ENCODE results near the gene SLC26A1. TPM values are rescaled to one million over a fixed set of nuclear protein-coding genes. Genes with fewer than 3 reads are reported as not detected.

SLC26A1 gene, protein sequence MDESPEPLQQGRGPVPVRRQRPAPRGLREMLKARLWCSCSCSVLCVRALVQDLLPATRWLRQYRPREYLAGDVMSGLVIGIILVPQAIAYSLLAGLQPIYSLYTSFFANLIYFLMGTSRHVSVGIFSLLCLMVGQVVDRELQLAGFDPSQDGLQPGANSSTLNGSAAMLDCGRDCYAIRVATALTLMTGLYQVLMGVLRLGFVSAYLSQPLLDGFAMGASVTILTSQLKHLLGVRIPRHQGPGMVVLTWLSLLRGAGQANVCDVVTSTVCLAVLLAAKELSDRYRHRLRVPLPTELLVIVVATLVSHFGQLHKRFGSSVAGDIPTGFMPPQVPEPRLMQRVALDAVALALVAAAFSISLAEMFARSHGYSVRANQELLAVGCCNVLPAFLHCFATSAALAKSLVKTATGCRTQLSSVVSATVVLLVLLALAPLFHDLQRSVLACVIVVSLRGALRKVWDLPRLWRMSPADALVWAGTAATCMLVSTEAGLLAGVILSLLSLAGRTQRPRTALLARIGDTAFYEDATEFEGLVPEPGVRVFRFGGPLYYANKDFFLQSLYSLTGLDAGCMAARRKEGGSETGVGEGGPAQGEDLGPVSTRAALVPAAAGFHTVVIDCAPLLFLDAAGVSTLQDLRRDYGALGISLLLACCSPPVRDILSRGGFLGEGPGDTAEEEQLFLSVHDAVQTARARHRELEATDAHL
- total RNA-seq: 0.72 to 1.6 TPM (median 0.75 TPM) in 3 replicates
- long read RNA-seq, partial matches to known transcripts: 0 of 1 reads
- long read RNA-seq, other reads (novel, unspliced or antisense): 1 of 1 reads

- H3K27ac Mint-ChIP-seq (ENCODE audit: unreplicated experiment): no peak within 1 kb of the TSS
- H3K4me1 Mint-ChIP-seq (ENCODE audit: low read depth): peaks cover 10% of the 10 kb centered on the region
- no peak within 1 kb of the TSS for H3K4me3 Mint-ChIP-seq (ENCODE audit: unreplicated experiment)
Observed at GRCh38 chr4:993111-994029, at the start of gene SLC26A1. TSS of gene SLC26A1 (minus strand) at chr4:993404. CDS start at chr4:991703, 1,701 bp downstream.

DNA sequence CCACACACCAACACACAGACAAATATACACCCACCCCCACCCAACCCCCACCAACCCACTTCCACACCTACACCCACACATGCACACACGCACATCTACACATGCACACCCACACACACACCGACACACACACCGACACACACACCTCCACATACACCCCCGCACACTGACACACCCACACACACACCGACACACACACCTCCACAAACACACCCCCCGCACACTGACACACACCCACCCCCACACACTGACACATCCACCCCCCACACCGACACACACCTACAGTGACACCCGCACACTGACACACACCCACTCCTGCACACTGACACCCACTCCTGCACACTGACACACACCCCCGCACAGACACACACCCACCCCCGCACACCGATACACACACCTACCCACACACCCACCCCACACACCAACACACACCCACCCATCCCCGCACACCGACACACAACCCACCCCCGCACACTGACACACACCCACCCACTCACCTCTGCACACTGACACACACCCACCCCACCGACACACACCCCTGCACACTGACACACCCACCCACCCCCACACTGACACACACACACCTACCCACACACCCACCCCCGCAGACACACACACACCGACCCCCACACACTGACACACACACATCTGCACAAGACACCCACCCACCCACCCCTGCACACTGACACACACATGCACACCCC lies 49.3 kb upstream of the SLC26A1 start:
- TF ChIP-seq, protein P1, sequence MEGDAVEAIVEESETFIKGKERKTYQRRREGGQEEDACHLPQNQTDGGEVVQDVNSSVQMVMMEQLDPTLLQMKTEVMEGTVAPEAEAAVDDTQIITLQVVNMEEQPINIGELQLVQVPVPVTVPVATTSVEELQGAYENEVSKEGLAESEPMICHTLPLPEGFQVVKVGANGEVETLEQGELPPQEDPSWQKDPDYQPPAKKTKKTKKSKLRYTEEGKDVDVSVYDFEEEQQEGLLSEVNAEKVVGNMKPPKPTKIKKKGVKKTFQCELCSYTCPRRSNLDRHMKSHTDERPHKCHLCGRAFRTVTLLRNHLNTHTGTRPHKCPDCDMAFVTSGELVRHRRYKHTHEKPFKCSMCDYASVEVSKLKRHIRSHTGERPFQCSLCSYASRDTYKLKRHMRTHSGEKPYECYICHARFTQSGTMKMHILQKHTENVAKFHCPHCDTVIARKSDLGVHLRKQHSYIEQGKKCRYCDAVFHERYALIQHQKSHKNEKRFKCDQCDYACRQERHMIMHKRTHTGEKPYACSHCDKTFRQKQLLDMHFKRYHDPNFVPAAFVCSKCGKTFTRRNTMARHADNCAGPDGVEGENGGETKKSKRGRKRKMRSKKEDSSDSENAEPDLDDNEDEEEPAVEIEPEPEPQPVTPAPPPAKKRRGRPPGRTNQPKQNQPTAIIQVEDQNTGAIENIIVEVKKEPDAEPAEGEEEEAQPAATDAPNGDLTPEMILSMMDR (IDR thresholded peaks at IDR 0.05): no peak
- Mint-ChIP-seq H3K27ac (ENCODE audit: unreplicated experiment) (peak overlapping the region; percentile 92), H3K36me3 (ENCODE audit: low read depth) (no peaks in the 10 kb centered on the region), H3K4me3 (ENCODE audit: unreplicated experiment) (no peak overlapping the region), H3K9me3 (ENCODE audit: low read depth) (no peaks in the 10 kb centered on the region), H3K27me3 (ENCODE audit: low read depth) (no peaks in the 10 kb centered on the region), H3K4me1 (ENCODE audit: low read depth) (peaks cover 67% of the 10 kb centered on the region)
- DNase-seq (ENCODE audit: low spot score): no peak

More at GRCh38 chr4:993111-994029, at the start of gene SLC26A1:
- Mint-ChIP-seq H3K9me3 (ENCODE audit: low read depth) (no peaks in the 10 kb centered on the region), H3K27me3 (ENCODE audit: low read depth) (no peaks in the 10 kb centered on the region), H3K36me3 (ENCODE audit: low read depth) (peaks cover 1% of the 10 kb centered on the region)
- TF ChIP-seq, protein P1 (IDR thresholded peaks at IDR 0.05): no peak
- no peak for DNase-seq (ENCODE audit: low spot score)

GRCh38 chr4:1041936-1042330 lies 48.7 kb upstream of the SLC26A1 start:
- peaks cover 62% of the 10 kb centered on the region for H3K4me1 Mint-ChIP-seq (ENCODE audit: low read depth)
- peak overlapping the region; percentile 56 for H3K4me3 Mint-ChIP-seq (ENCODE audit: unreplicated experiment)

GRCh38 chr4:1041147-1041935 lies 48.1 kb upstream of the SLC26A1 start:
- Mint-ChIP-seq H3K4me1 (ENCODE audit: low read depth) (peaks cover 58% of the 10 kb centered on the region), H3K4me3 (ENCODE audit: unreplicated experiment) (peak overlapping the region; percentile 56), H3K9me3 (ENCODE audit: low read depth) (no peaks in the 10 kb centered on the region), H3K27ac (ENCODE audit: unreplicated experiment) (peak overlapping the region; percentile 92), H3K36me3 (ENCODE audit: low read depth) (no peaks in the 10 kb centered on the region), H3K27me3 (ENCODE audit: low read depth) (no peaks in the 10 kb centered on the region)
- TF ChIP-seq, protein P1 (IDR thresholded peaks at IDR 0.05): no peak
- DNase-seq (ENCODE audit: low spot score): no peak

More at GRCh38 chr4:1041936-1042330, 48.7 kb upstream of the SLC26A1 start:
- peak overlapping the region; percentile 92 for H3K27ac Mint-ChIP-seq (ENCODE audit: unreplicated experiment)
- DNase-seq (ENCODE audit: low spot score): no peak
- TF ChIP-seq, protein P1 (IDR thresholded peaks at IDR 0.05): no peak
- no peaks in the 10 kb centered on the region for H3K9me3 Mint-ChIP-seq (ENCODE audit: low read depth)
- no peaks in the 10 kb centered on the region for H3K36me3 Mint-ChIP-seq (ENCODE audit: low read depth)
- H3K27me3 Mint-ChIP-seq (ENCODE audit: low read depth): no peaks in the 10 kb centered on the region

Data from chondrocyte (in vitro differentiated cells).